Inferior parietal cortex (tissue), 1 donor: ENCODE measurements around the gene BABAM1.

ENCODE experiments used
- DNase-seq: peaks from one replicate; pipeline ENCODE4 v3.0.0-alpha.2; 2016; ENCODE audit errors: extremely low spot score

BABAM1 gene

GRCh38 chr19:17303167-17303939 lies 36.1 kb downstream of the BABAM1 start, which contains the start of gene ABHD8:
Gene ABHD8, minus strand, starts transcription at chr19:17303425. Its CDS starts 1,809 bp downstream, at chr19:17301616.
- peak; percentile 91 for DNase-seq

GRCh38 chr19:17303940-17304267 lies 36.7 kb downstream of the BABAM1 start:
- no peak for DNase-seq

DNA sequence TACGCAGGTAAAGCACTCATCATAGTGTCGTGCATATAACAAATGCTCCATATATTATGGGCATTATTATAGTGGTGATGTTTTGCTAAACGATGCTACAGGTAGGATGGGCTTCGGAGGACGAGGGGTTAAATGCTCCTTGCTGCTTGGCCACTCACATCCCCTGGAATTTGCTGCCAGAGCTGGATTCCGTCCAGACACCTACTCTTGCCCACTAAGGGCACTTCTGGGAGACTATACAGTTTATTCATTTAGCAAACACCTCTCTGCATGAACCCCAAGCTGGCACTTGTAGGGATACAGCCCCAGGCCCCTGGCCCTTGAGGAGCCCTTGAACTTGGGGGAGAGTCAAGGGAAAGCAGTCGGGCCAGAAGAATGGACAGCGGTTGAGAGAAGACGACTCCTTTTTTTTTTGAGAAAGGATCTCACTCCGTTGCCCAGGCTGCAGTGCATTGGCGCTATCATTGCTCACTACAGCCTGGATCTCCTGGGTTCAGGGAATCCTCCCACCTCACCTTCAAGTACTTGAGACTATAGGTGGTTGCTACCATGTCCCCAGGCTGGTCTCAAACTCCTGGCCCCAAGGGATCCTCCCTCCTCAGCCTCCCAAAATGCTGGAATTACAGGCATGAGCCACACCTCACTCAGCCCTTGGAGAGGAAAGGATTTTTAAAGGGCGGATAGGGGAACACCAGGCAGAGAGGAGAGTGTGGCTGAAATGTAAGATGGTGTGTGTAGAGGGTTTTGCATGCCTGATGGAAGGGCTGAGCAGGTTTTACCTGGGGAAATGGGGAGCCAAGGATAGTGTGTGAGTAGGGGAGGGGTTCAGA lies 37.4 kb downstream of the BABAM1 start:
- DNase-seq: no peak

- DNase-seq: no peak
Measured at GRCh38 chr19:17305216-17305516, 37.9 kb downstream of the BABAM1 start.

DNA sequence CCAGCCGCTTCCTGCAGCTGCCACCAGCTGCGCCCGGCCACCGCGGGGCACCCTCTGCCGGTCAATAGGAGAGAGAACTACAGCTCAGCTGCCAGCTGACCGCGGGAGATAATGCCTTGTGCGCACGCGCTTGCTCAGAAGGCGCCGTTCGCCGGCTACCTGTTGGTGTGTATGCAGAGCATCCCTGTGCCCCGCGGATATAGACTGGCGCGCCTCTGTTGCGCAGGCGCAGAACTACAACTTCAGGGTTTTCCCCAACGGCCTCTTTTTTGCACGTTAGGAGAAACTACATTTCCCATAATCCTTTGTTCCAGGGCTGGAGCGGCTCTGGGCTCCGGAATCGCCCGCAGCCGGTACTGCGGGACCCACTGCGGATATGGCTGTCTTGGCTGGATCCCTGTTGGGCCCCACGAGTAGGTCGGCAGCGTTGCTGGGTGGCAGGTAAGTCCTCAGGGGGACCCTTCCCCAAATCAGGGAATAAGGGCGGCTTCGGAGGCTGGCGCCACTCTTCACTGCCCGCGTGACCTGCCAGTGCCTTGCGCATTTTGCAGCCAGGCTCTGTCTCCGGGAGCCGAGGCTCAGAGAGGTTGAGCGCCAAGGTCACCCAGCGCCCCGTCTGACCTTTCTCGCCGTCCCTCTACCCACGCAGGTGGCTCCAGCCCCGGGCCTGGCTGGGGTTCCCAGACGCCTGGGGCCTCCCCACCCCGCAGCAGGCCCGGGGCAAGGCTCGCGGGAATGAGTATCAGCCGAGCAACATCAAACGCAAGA lies 38.5 kb downstream of the BABAM1 start, which contains the start of gene MRPL34:
TSS of gene MRPL34 (plus strand) at position 356 of the 768 bp plus-strand sequence. CDS start at position 377, 21 bp downstream.
- peak; percentile 98 for DNase-seq

- no peak for DNase-seq
Measured at GRCh38 chr19:17306285-17306714, 39.1 kb downstream of the BABAM1 start.

- no peak for DNase-seq
Measured at GRCh38 chr19:17307876-17308377, 40.7 kb downstream of the BABAM1 start.

- DNase-seq: peak; percentile 100
Measured at GRCh38 chr19:17309198-17309964, 42.1 kb downstream of the BABAM1 start, which contains the start of gene DDA1. Gene DDA1, plus strand, starts transcription at chr19:17309563. Its CDS starts 92 bp downstream, at chr19:17309655.

GRCh38 chr19:17309965-17310461 lies 42.8 kb downstream of the BABAM1 start:
- no peak for DNase-seq

- no peak for DNase-seq
Measured at GRCh38 chr19:17311455-17312188, 44.4 kb downstream of the BABAM1 start.

DNA sequence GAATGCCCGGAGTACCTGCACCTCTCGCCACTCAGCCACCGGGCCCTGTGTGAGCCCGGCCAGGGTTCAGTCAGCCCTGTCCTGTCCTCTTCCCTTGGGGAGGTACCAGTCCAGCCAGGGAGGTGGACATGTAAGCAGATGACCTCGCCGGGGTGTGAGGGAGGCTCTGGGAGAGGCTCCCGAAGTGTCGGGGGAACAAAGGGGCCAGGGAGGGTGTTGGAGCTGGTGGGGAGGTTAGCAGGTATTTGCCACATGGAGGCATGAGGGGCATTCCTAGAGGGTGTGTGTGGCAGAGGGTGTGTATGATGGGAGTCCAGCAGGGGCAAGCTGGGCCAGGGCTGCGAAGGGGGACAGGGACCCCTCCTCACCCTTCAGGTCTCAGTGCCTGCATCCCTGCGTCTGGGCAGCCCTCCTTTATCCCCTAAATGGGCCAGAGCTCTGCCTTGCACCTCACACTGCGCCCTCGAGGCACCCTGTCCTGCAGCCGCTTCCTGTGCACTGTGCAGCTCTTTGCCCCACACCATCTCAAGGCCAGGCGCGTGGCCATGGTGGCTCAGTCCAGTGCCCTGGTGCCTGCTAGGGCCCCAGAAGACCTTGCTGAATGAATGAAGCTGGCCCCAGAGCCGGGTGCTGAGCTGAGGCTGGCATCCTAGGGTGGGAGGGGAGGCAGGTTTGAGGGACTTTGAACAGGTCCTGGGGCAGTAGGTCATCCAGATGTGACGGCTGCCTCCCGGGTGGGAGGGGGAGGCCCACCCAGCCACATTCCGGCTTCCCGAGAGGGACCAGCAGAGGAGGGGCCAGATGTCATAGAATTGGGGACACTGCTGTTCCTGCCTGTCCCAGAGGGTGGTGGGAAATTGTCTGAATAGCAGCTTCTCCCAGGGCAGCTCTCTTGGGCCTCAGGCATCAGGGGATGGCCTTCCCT lies 45.2 kb downstream of the BABAM1 start:
- DNase-seq: no peak

GRCh38 chr19:17314007-17314593 lies 46.9 kb downstream of the BABAM1 start:
- DNase-seq: no peak

GRCh38 chr19:17318966-17319365 lies 51.7 kb downstream of the BABAM1 start:
- no peak for DNase-seq

DNA sequence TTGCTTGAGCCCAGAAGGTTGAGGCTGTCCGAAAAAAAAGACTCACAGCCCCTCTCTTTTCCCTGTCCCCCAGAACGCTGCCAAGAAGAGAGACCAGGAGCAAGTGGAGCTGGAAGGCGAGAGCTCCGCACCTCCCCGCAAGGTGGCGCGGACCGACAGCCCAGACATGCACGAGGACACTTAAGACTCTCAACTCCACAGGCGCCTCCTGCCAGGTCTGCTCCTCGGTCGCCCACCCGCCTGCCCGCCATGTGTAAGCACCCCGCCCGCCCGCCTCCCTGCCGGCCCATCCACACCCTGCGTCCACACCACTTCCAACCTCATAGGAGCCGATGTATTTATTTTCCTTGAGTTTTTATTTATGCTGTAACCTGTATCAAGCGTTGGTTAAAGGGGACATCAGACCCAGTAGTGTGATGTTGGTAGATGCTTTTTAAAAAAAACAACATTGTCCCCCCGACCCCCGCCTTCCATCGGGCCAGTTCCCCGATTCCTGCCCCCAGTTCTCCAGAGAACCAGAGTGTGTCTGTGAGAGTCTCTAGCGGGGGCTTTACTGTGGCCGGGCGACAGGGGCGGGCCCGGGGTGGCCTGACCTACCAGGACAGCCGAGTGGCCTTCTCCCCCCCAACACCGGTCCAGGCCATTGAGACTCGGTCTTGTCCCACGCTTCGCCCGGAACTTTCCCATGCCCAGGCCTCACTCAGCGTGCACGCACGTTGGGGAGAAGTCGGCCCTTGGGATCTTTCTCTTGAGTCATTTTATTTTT lies 52.4 kb downstream of the BABAM1 start:
- no peak for DNase-seq

- DNase-seq: no peak
Measured at GRCh38 chr19:17320435-17320834, 53.2 kb downstream of the BABAM1 start.

- no peak for DNase-seq
Measured at GRCh38 chr19:17321655-17322489, 54.6 kb downstream of the BABAM1 start.

DNA sequence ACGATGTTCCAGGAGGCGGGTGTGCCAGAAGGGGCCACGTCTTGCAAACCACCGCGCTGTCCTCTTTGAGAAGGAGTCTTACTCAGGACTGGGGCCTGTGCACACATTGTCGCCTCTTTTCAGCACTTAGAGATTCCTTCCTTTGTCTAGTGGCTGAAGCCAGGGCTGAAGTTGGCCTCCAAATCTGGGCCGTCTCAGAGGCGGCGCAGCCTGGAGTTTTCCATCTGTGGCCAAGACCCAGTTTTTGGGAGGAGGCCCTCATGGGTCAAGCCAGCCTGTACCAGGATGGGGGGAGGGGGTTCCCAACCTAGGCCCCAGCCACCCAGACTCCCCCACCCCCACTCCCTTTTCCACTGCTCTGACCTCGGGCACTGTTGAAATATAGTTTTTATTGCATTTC lies 55.6 kb downstream of the BABAM1 start:
- DNase-seq: no peak
